PFSK-1 (cell line): ENCODE measurements around the gene ZNF407.

Experiments
- FOXP2 ChIP-seq: optimal IDR thresholded peaks from 2 replicates; pipeline ENCODE3; 2011; ENCODE audit warnings: borderline replicate concordance, control low read depth, inconsistent platforms; ENCODE audit not compliant: insufficient read depth; ENCODE audit errors: extremely low read length, extremely low read depth
- POLR2AphosphoS5 ChIP-seq: IDR thresholded peaks from 2 replicates; pipeline ENCODE4 v1.6.1; 2012; ENCODE audit warnings: low read depth, mild to moderate bottlenecking, control low read depth, low read length, moderate library complexity
- SIN3A ChIP-seq: IDR thresholded peaks from 2 replicates; pipeline ENCODE4 v1.6.1; 2012; ENCODE audit warnings: mild to moderate bottlenecking, low read length, moderate library complexity, borderline replicate concordance; ENCODE audit not compliant: insufficient read depth
- TAF1 ChIP-seq: IDR thresholded peaks from 2 replicates; pipeline ENCODE4 v1.6.1; 2012; ENCODE audit warnings: low read length, control low read depth, borderline replicate concordance; ENCODE audit not compliant: insufficient read depth
- TF ChIP-seq, protein P1 (sequence below), 2 experiments: IDR thresholded peaks; 2 replicates each; pipeline versions ENCODE4 v1.6.1 to v1.8.0; 2011 to 2012; ENCODE audit warnings: low read depth in 2 of 2, low read length in 2 of 2, control low read depth in 1 of 2, inconsistent platforms in 1 of 2, mild to moderate bottlenecking in 1 of 2, moderate library complexity in 1 of 2; ENCODE audit not compliant: insufficient read depth in 1 of 2

The ZNF407 gene

DNA sequence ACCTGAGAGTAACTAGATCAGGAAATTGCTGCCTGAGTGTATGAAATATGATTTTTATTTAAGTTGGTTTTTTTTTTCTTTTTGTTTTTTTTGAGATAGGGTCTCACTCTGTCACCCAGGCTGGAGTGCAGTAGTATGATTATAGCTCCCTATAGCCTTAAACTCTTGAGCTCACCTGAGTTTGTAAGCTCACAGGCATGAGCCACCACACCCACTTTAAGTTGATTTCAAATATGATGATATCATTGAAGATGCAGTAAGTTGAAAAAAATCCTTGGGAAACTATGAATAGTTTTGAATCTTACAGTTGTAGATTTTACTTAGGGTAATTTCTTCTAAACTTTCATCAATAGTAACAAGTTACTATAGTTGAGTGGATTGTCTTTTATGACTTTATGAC lies 234.7 kb downstream of the ZNF407 start:
- TF ChIP-seq, protein P1, sequence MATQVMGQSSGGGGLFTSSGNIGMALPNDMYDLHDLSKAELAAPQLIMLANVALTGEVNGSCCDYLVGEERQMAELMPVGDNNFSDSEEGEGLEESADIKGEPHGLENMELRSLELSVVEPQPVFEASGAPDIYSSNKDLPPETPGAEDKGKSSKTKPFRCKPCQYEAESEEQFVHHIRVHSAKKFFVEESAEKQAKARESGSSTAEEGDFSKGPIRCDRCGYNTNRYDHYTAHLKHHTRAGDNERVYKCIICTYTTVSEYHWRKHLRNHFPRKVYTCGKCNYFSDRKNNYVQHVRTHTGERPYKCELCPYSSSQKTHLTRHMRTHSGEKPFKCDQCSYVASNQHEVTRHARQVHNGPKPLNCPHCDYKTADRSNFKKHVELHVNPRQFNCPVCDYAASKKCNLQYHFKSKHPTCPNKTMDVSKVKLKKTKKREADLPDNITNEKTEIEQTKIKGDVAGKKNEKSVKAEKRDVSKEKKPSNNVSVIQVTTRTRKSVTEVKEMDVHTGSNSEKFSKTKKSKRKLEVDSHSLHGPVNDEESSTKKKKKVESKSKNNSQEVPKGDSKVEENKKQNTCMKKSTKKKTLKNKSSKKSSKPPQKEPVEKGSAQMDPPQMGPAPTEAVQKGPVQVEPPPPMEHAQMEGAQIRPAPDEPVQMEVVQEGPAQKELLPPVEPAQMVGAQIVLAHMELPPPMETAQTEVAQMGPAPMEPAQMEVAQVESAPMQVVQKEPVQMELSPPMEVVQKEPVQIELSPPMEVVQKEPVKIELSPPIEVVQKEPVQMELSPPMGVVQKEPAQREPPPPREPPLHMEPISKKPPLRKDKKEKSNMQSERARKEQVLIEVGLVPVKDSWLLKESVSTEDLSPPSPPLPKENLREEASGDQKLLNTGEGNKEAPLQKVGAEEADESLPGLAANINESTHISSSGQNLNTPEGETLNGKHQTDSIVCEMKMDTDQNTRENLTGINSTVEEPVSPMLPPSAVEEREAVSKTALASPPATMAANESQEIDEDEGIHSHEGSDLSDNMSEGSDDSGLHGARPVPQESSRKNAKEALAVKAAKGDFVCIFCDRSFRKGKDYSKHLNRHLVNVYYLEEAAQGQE (IDR thresholded peaks at IDR 0.05; ENCODE audit: insufficient read depth in 1 of 2, low read depth in 2 of 2, low read length in 2 of 2), result no peak
- TF ChIP-seq POLR2AphosphoS5, result no peak
- TF ChIP-seq FOXP2, result no peak
- no peak for TF ChIP-seq TAF1
- no peak for TF ChIP-seq SIN3A

DNA sequence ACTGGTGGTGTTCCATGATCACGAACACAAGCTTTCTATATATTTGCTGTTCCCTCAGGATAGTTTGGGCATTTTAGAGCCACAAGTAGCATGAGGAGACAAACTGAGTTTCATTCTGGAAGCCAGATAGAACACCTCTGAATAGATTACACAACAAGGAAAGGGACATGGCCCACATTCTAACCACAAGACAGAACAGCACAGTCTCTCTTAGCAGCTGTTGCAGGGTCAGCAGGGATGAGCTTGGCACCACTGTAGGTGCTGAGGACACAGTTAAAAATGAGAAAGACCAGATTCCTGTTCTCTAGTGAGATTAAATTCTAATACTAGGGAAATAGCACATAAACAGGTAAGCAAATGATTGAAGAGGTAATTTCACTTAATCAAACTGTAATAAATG lies 235.3 kb downstream of the ZNF407 start:
- no peak for TF ChIP-seq FOXP2
- TF ChIP-seq POLR2AphosphoS5, result no peak
- no peak for TF ChIP-seq TAF1
- TF ChIP-seq SIN3A, result no peak
- TF ChIP-seq, protein P1 (IDR thresholded peaks at IDR 0.05; ENCODE audit: insufficient read depth in 1 of 2, low read depth in 2 of 2, low read length in 2 of 2), result no peak

DNA sequence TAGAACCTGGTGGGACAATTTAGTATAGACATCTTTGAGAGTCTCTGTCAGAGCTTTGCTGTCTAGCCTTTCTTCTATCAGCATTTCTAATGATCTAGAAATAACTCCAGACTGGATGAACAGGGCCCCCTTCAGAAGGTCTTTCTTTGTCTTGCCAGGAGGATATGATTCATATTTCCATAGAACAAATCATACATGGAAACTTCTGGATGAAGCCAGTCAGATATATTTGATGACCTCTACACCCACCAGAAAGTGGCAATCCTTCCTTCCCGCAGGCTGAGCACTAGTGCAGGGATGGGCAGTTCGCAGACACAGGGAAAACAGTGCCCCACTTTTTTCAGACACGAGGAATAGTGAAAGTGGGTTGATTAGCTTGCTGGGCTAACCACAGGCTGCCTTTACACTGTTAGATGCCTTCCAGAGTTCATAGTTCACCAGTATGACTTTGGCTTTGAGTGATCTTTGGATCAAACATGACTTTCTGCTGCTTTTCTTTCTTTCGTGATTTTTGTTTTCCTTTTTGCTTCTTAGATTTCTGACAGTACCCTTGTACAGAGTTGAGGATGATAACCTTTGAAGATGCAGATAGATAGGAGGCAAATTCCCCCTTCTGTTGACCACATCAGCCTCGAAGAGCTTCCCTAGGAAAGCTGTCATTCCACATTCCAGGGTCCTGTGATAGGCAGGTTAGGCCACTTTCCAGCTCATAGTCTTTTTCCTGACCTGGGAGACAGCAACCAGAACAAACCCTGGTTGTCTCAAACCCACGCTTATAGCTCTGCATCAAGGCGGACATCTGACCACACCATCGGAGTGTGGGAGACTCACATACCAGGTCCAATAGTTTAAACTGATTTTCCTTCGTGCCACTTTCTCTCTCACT lies 237.0 kb downstream of the ZNF407 start:
- no peak for TF ChIP-seq SIN3A
- TF ChIP-seq POLR2AphosphoS5, result no peak
- no peak for TF ChIP-seq FOXP2
- TF ChIP-seq, protein P1 (IDR thresholded peaks at IDR 0.05; ENCODE audit: insufficient read depth in 1 of 2, low read depth in 2 of 2, low read length in 2 of 2), result no peak
- TF ChIP-seq TAF1, result no peak

DNA sequence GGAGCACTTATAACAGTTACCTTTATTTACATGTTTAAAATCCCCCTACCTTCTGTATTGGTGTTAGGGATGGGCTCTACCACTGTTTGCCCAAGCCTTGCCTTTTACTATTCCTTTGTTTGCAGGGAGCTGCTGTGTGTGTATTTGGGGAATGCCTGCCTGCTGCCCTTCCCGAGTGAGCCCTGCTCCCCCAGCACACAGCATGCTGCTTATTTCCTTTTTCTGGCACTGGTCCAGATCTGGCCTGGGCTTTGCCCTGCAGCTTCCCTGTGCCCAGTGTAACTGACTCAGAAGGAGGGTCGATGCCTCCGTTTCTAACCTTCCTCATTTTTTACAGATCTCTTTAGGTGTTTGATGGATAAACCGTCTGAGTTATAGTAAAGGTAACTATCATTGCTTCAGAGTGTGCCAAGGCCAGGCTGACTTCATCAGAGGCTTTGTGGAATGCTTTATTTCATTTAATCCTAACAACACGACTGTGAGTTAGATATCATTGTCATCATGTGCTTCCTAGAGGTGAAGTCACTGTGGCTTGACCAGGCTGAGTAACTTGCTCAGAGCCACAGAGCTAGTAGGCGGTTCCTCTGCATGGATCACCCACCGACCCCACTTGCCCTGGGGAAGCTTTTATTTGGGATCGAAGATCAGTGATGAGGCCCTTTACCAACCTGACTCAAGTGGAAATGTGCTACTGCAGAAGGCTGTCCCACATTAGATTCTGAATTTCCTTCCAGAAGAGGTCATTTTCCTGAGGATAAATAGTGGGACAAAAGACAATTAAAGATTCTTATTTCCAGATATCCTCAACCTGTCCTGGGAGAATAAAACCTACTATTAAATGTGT lies 238.8 kb downstream of the ZNF407 start:
- no peak for TF ChIP-seq SIN3A
- no peak for TF ChIP-seq TAF1
- no peak for TF ChIP-seq POLR2AphosphoS5
- TF ChIP-seq, protein P1 (IDR thresholded peaks at IDR 0.05; ENCODE audit: insufficient read depth in 1 of 2, low read depth in 2 of 2, low read length in 2 of 2), result no peak
- TF ChIP-seq FOXP2, result no peak
